Measurements from ENCODE around the gene LAPTM4A. TPM values are rescaled to one million over a fixed set of nuclear protein-coding genes. Genes with fewer than 3 reads are reported as not detected.
A peak's percentile ranks its signal among the peaks of the same experiment; 100 is the strongest.

The LAPTM4A gene
- total and polyA plus RNA-seq, 2 of the 4 experiments (the other 2 are of a cell fraction) = 97.7 to 401 TPM

DNA sequence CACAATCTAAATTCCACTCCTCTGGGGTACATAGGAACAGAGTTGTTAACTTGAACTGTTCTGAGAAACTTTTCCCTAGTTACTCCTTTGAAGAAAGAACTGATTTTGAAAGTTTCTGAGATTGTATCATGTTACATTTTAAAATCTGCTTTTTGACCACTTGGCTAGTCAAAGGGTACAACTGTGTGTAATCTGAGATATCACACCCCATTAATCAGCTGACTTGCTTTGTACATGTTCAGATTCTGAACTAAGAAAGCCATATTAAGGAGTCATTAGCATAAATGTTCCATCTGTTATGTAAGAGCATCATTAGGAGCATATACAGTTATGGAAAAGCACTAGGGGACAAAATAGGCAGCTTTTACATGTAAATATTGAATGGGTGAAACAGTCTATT is 57.7 kb downstream of the LAPTM4A start:
- CTCF ChIA-PET = interaction anchor here (1.2 kb wide), 1 partner anchor 247 kb away, joined by 3 read pairs; no protein-coding TSS in a partner anchor
- intact Hi-C loops (cut with micrococcal nuclease) = no loop called here
- POLR2A ChIA-PET (ENCODE audit: unreplicated experiment) = interaction anchor here (0.9 kb wide), 1 partner anchor 9 kb away, joined by 5 read pairs; no protein-coding TSS in a partner anchor

More for the DNA sequence above, 57.7 kb downstream of the LAPTM4A start:
- Histone ChIP-seq H2BK20ac (ENCODE audit: low read depth, low read length) (no peak overlapping the region), H4K91ac (ENCODE audit: insufficient read depth, low read depth, low read length) (no peak overlapping the region), H3K4me1 (ENCODE audit: control insufficient read depth, insufficient read depth, low read length) (peaks cover 2% of the 10 kb centered on the region; the same call in 1 of the 2 replicates), H3K9ac (ENCODE audit: low read depth, low read length) (no peak overlapping the region), H3K56ac (ENCODE audit: extremely low read depth, insufficient read depth, low read length) (no peak overlapping the region), H2BK5ac (ENCODE audit: low read depth, low read length, poor library complexity, severe bottlenecking) (no peak overlapping the region), H4K8ac (ENCODE audit: low read depth in 2 of 2, low read length in 2 of 2) (no peak overlapping the region), H2BK120ac (ENCODE audit: low read depth, low read length) (no peak overlapping the region), H2AFZ (replicated peaks; ENCODE audit: low read length, poor library complexity) (no peak overlapping the region), H3K27me3 (ENCODE audit: control insufficient read depth, insufficient read depth, low read length) (no peaks in the 10 kb centered on the region), H4K5ac (ENCODE audit: low read depth, low read length) (no peak overlapping the region), H3K36me3 (ENCODE audit: control insufficient read depth, insufficient read depth, low read length) (no peaks in the 10 kb centered on the region), H3K27ac (ENCODE audit: insufficient read depth, low read length) (no peak overlapping the region), H3K4me3 (ENCODE audit: insufficient read depth, low read depth, low read length) (no peak overlapping the region), H2AK9ac (replicated peaks; ENCODE audit: low read depth, low read length, poor library complexity) (no peak overlapping the region), H4K20me1 (ENCODE audit: insufficient read depth, low read length) (no peaks in the 10 kb centered on the region), H3K18ac (ENCODE audit: low read depth, low read length) (no peak overlapping the region), H3K4me2 (ENCODE audit: low read depth, low read length) (no peak overlapping the region; the same call in 1 of the 2 replicates), H2BK15ac (ENCODE audit: low read depth, low read length) (no peak overlapping the region), H3K9me1 (ENCODE audit: insufficient read depth, low read length) (no peaks in the 10 kb centered on the region), H3K79me1 (ENCODE audit: low read depth in 1 of 2, low read length in 2 of 2) (peaks cover 0 to 11% of the 10 kb centered on the region in 2 experiments; a peak in 3 of 4 replicates), H3K4ac (ENCODE audit: low read depth, low read length) (no peak overlapping the region), H3K23ac (ENCODE audit: low read depth, low read length) (no peak overlapping the region), H2AK5ac (ENCODE audit: low read depth, low read length) (no peak overlapping the region), H3K9me3 (ENCODE audit: control insufficient read depth, insufficient read depth, low read length) (no peaks in the 10 kb centered on the region), H3K14ac (replicated peaks; ENCODE audit: low read depth, low read length) (no peak overlapping the region)
- dilution Hi-C loops (cut with HindIII; ENCODE audit: low sequenced_read_pairs, unreplicated experiment) (no loop called here), in situ Hi-C loops (cut with MboI; ENCODE audit: low sequenced_read_pairs) (no loop called here)
- peak; percentile 51 for DNase-seq
- TF ChIP-seq CHD1 (IDR thresholded peaks at IDR 0.05; ENCODE audit: low read depth, low read length) (no peak), BHLHE40 (IDR thresholded peaks at IDR 0.05; ENCODE audit: low read depth, low read length) (no peak), MAZ (IDR thresholded peaks at IDR 0.05; ENCODE audit: borderline replicate concordance, low read depth, low read length) (no peak), NFE2L2 (IDR thresholded peaks at IDR 0.05; ENCODE audit: low read depth, low read length) (no peak)
- no peak for ATAC-seq (ENCODE audit: low read depth)
- BruUV-seq (replicated peaks) = no TSS peak
